Adrenal gland (tissue), 5 donors: ENCODE results near the gene SERINC2.

Source experiments
- CTCF ChIP-seq, 6 experiments: fragments of 450-650 bp in 4 of 6; fragments of 200-600 bp in 2 of 6; sonication (generic) in 1 of 6; IDR thresholded peaks; 1 replicate in 5 of 6; 2 replicates in 1 of 6; pipeline versions ENCODE4 v1.5.1 to v1.8.0; 2016 to 2021; ENCODE audit warnings: antibody characterized with exemption in 6 of 6, mild to moderate bottlenecking in 2 of 6, moderate library complexity in 1 of 6
- POLR2A ChIP-seq, 2 donors: fragments of 450-650 bp; IDR thresholded peaks; one replicate each; pipeline ENCODE4 v1.6.1; 2017; ENCODE audit warnings: antibody characterized with exemption in 2 of 2, mild to moderate bottlenecking in 2 of 2, moderate library complexity in 1 of 2
- donor health status: DM: no; HTN: no; CAD: no.

- TF ChIP-seq POLR2A (IDR thresholded peaks at IDR 0.05) (no peak), CTCF (IDR thresholded peaks at IDR 0.05) (no peak)
These were observed 41.7 kb upstream of the SERINC2 start for GRCh38 chr1:31371121-31371959.
